Mucosa of descending colon (tissue), 3 donors: Measurements from ENCODE around the gene PITHD1. TPM values are rescaled to one million over a fixed set of nuclear protein-coding genes. Genes with fewer than 3 reads are reported as not detected.
A peak's percentile ranks its signal among the peaks of the same experiment; 100 is the strongest.

Experiments used
- ATAC-seq: fragments of 200-7000 bp; cut with Tn5 transposase; one replicate; pipeline ENCODE4 v1.9.1; 2020; ENCODE audit warnings: mild to moderate bottlenecking, moderate library complexity
- DNase-seq, 3 donors: peaks; one replicate each; pipeline ENCODE4 v3.0.0-alpha.2; 2020
- H3K36me3 ChIP-seq: fragments of 200-600 bp; one replicate; pipeline ENCODE4 v1.8.0; 2021; ENCODE audit warnings: low read depth, mild to moderate bottlenecking
- H3K4me1 ChIP-seq: fragments of 200-600 bp; one replicate; pipeline ENCODE4 v1.8.0; 2021; ENCODE audit warnings: low read depth, mild to moderate bottlenecking
- H3K4me3 ChIP-seq: fragments of 200-600 bp; one replicate; pipeline ENCODE4 v1.8.0; 2021; ENCODE audit warnings: mild to moderate bottlenecking
- H3K9me3 ChIP-seq: fragments of 200-600 bp; one replicate; pipeline ENCODE4 v1.8.0; 2021; ENCODE audit warnings: mild to moderate bottlenecking
- CTCF ChIP-seq: fragments of 200-600 bp; IDR thresholded peaks from one replicate; pipeline ENCODE4 v1.8.0; 2022; ENCODE audit warnings: antibody characterized with exemption, mild to moderate bottlenecking
- intact Hi-C, 2 donors: fragments of 100-400 bp; cut with DNase I in 1 of 2; cut with micrococcal nuclease in 1 of 2; formaldehyde crosslinking; loops; one replicate each; pipeline versions ENCODE4 v1.11.0 to v1.11.1; 2022; cut with DNase I, micrococcal nuclease
- total RNA-seq, 3 donors: library from RNA; stranded (reverse); fragmentation: NEBNext Ultra II Directional in 2 of 3; extraction: Animal tissue kit (Norgen Biotek cat#: 25700) in 2 of 3; gene quantifications; one replicate each; pipeline versions ENCODE4 v1.2.1 to v1.2.4, GENCODE V29; 2021 to 2023
- donor health status: DM: no; HTN: no; CAD: no; lungs with moderate emphysema.
- donor health status: DM: no; HTN: no; CAD: no.
- donor health status: DM: no; HTN: yes; CAD: no.

The PITHD1 gene
- total RNA-seq, 3 donors from 2014 or later = 38.9 to 53.2 (median 39.6) TPM

- DNase-seq = no peak
- H3K4me1 ChIP-seq = peaks cover 23% of the 10 kb centered on the region
- peaks cover 5% of the 10 kb centered on the region for H3K36me3 ChIP-seq
- intact Hi-C loops = no loop called here
- TF ChIP-seq CTCF = no peak
- H3K4me3 ChIP-seq = no peak overlapping the region
- ATAC-seq = no peak
- no peaks in the 10 kb centered on the region for H3K9me3 ChIP-seq
These were observed 10.5 kb downstream of the PITHD1 start for GRCh38 chr1:23788695-23789094.

- peak within 1 kb of the TSS; percentile 49 for H3K4me3 ChIP-seq
- H3K36me3 ChIP-seq = peaks cover under 1% of the 10 kb centered on the region
- no peaks in the 10 kb centered on the region for H3K9me3 ChIP-seq
- peaks cover 23% of the 10 kb centered on the region for H3K4me1 ChIP-seq
- intact Hi-C loops = no loop called here
- DNase-seq (peak; percentile 95), ATAC-seq (peak; percentile 87)
- TF ChIP-seq CTCF = no peak
These were observed 12.7 kb downstream of the PITHD1 start, which contains the start of gene LYPLA2 for GRCh38 chr1:23790696-23791515. TSS of gene LYPLA2 (plus strand) at chr1:23791145. CDS start at chr1:23792683, 1,538 bp downstream.

GRCh38 chr1:23791516-23792047 lies 13.4 kb downstream of the PITHD1 start:
- H3K4me3 ChIP-seq = peak overlapping the region; percentile 49
- peak; percentile 27 for ATAC-seq
- DNase-seq = peak; percentile 42 to 75 (median 61)
- no peak for TF ChIP-seq CTCF
- intact Hi-C loops = no loop called here
- no peaks in the 10 kb centered on the region for H3K36me3 ChIP-seq
- no peaks in the 10 kb centered on the region for H3K9me3 ChIP-seq
- peaks cover 27% of the 10 kb centered on the region for H3K4me1 ChIP-seq

- H3K36me3 ChIP-seq = no peaks in the 10 kb centered on the region
- H3K9me3 ChIP-seq = no peaks in the 10 kb centered on the region
- ATAC-seq (no peak), DNase-seq (peak in 1 of 3 donors; percentile 62)
- H3K4me3 ChIP-seq = no peak overlapping the region
- peaks cover 30% of the 10 kb centered on the region for H3K4me1 ChIP-seq
- intact Hi-C loops = no loop called here
- TF ChIP-seq CTCF = no peak
These were observed 14.1 kb downstream of the PITHD1 start for GRCh38 chr1:23792151-23792945.

- Histone ChIP-seq H3K4me1 (peaks cover 33% of the 10 kb centered on the region), H3K9me3 (no peaks in the 10 kb centered on the region), H3K4me3 (no peak overlapping the region), H3K36me3 (no peaks in the 10 kb centered on the region)
- intact Hi-C loops = no loop called here
- ATAC-seq (peak; percentile 64), DNase-seq (peak; percentile 77 to 83 (median 81))
- TF ChIP-seq CTCF = no peak
These were observed 15.0 kb downstream of the PITHD1 start for GRCh38 chr1:23793018-23793781.
